K562 (cell line): Measurements from ENCODE around the gene MITF. TPM values are rescaled to one million over a fixed set of nuclear protein-coding genes. Genes with fewer than 3 reads are reported as not detected.

Source experiments
- ARID1B ChIP-seq: fragments of 450-650 bp; IDR thresholded peaks from 2 replicates; pipeline ENCODE4 v1.6.1; 2016; ENCODE audit warnings: antibody characterized with exemption, mild to moderate bottlenecking, inconsistent platforms
- BRCA1 ChIP-seq, 2 experiments: fragments of 450-650 bp in 1 of 2; sonication (generic) in 1 of 2; formaldehyde crosslinking in 1 of 2; IDR thresholded peaks; 2 replicates each; pipeline versions ENCODE4 v1.5.0 to v1.6.1; 2017 to 2020; ENCODE audit warnings: mild to moderate bottlenecking in 1 of 2, missing genetic modification reagents in 1 of 2
- CBX2 ChIP-seq: fragments of 200-600 bp; sonication (generic); IDR thresholded peaks from one replicate; pipeline ENCODE4 v1.6.1; 2012; ENCODE audit warnings: mild to moderate bottlenecking, low read length, inconsistent platforms; ENCODE audit not compliant: insufficient read depth, poor library complexity, severe bottlenecking
- CC2D1A ChIP-seq: fragments of 450-650 bp; IDR thresholded peaks from 2 replicates; pipeline ENCODE4 v1.6.1; 2017; ENCODE audit warnings: mild to moderate bottlenecking
- CHAMP1 ChIP-seq: fragments of 450-650 bp; IDR thresholded peaks from 2 replicates; pipeline ENCODE4 v1.6.1; 2016; ENCODE audit warnings: mild to moderate bottlenecking
- DNMT1 ChIP-seq: fragments of 450-650 bp; IDR thresholded peaks from 2 replicates; pipeline ENCODE4 v1.6.1; 2016; ENCODE audit warnings: antibody characterized with exemption, mild to moderate bottlenecking
- EHMT2 ChIP-seq: fragments of 450-650 bp; IDR thresholded peaks from 2 replicates; pipeline ENCODE4 v1.6.1; 2018; ENCODE audit warnings: antibody characterized with exemption
- FOXK1 ChIP-seq: sonication (generic); formaldehyde crosslinking; IDR thresholded peaks from 2 replicates; pipeline ENCODE4 v1.8.0; 2022; ENCODE audit warnings: missing genetic modification reagents, mild to moderate bottlenecking, borderline replicate concordance
- HDAC6 ChIP-seq: IDR thresholded peaks from 2 replicates; pipeline ENCODE4 v1.6.1; 2012; ENCODE audit warnings: low read depth, mild to moderate bottlenecking, control low read depth, inconsistent platforms, low read length, moderate library complexity
- HMG20B ChIP-seq: fragments of 250-450 bp; sonication (Bioruptor Pico); IDR thresholded peaks from 2 replicates; pipeline ENCODE4 v1.5.0; 2021; ENCODE audit warnings: mild to moderate bottlenecking
- NFE2 ChIP-seq: IDR thresholded peaks from 2 replicates; pipeline ENCODE4 v1.6.1; 2014; ENCODE audit warnings: antibody characterized with exemption, low read depth
- PHB2 ChIP-seq: fragments of 450-650 bp; IDR thresholded peaks from 2 replicates; pipeline ENCODE4 v1.6.1; 2017; ENCODE audit warnings: low read depth
- POU5F1 ChIP-seq: fragments of 150-350 bp; IDR thresholded peaks from 2 replicates; pipeline ENCODE4 v1.6.1; 2014; ENCODE audit warnings: borderline replicate concordance, low read length, low read depth, mild to moderate bottlenecking; ENCODE audit not compliant: partially characterized antibody
- SRSF3 ChIP-seq: fragments of 200-400 bp; formaldehyde crosslinking; IDR thresholded peaks from 2 replicates; pipeline ENCODE4 v1.6.1; 2016; ENCODE audit warnings: mild to moderate bottlenecking, low read length, moderate library complexity; ENCODE audit not compliant: insufficient read depth
- XRCC3 ChIP-seq: fragments of 450-650 bp; IDR thresholded peaks from 2 replicates; pipeline ENCODE4 v1.6.1; 2017; ENCODE audit warnings: mild to moderate bottlenecking, moderate library complexity
- ZBTB8A ChIP-seq: fragments of 450-650 bp; IDR thresholded peaks from 2 replicates; pipeline ENCODE4 v1.6.1; 2018; ENCODE audit warnings: mild to moderate bottlenecking, moderate library complexity; ENCODE audit not compliant: partially characterized antibody
- ZC3H11A ChIP-seq: IDR thresholded peaks from 2 replicates; pipeline ENCODE4 v1.6.1; 2012; ENCODE audit warnings: low read depth, low read length, improper control_type of control experiment
- ZNF316 ChIP-seq: fragments of 450-650 bp; IDR thresholded peaks from 2 replicates; pipeline ENCODE4 v1.6.1; 2016
- ZNF639 ChIP-seq, 2 experiments: fragments of 200-800 bp in 1 of 2; sonication (Bioruptor generic) in 1 of 2; sonication (generic) in 1 of 2; formaldehyde crosslinking in 1 of 2; IDR thresholded peaks in 1 of 2; conservative IDR thresholded peaks in 1 of 2; 2 replicates each; pipeline versions ENCODE4 v1.5.0 to v1.6.1; 2016 to 2020; ENCODE audit warnings: missing compliant biosample characterization in 1 of 2, missing genetic modification characterization in 1 of 2, missing genetic modification reagents in 1 of 2
- ZSCAN32 ChIP-seq: fragments of 450-650 bp; formaldehyde crosslinking; IDR thresholded peaks from 2 replicates; pipeline ENCODE4 v1.4.0; 2020; ENCODE audit warnings: mild to moderate bottlenecking, moderate library complexity
- polyA plus RNA-seq, 8 experiments: library from polyadenylated mRNA; depleted of rRNA in 4 of 8; stranded (reverse) in 5 of 8; unstranded in 3 of 8; fragments of >200 nt; fragmentation: Nextera tagmentation in 2 of 8; fragmentation: Illumina TruSeq in 1 of 8; extraction: Ambion mirVana in 2 of 8; extraction: Trizol in 1 of 8; gene quantifications; 2 replicates each; pipeline versions ENCODE4 v1.2.1 to v1.2.3, GENCODE V29; 2011 to 2014; ENCODE audit warnings: inconsistent platforms in 1 of 8, missing spikeins in 1 of 8
- total RNA-seq, 7 experiments: library from RNA; depleted of rRNA in 6 of 7; stranded (reverse); fragments of >200 nt in 6 of 7; fragmentation: Illumina TruSeq in 2 of 7; extraction: Trizol in 2 of 7; gene quantifications; 2 replicates each; pipeline versions ENCODE4 v1.2.1 to v1.2.3, GENCODE V29; 2011 to 2021; ENCODE audit warnings: low replicate concordance in 1 of 7
- TF ChIP-seq, protein P1 (sequence below): fragments of 250-450 bp; sonication (Bioruptor Pico); IDR thresholded peaks from 2 replicates; pipeline ENCODE4 v1.8.0; 2022; ENCODE audit warnings: inconsistent platforms
- TF ChIP-seq, protein P2 (sequence below): fragments of 450-650 bp; formaldehyde crosslinking; IDR thresholded peaks from 2 replicates; pipeline ENCODE4 v1.4.0; 2020; ENCODE audit warnings: mild to moderate bottlenecking

The MITF gene
- total and polyA plus RNA-seq, 9 of the 15 experiments (the other 6 are each of a cell fraction or from before 2014, with no cell fraction given) = 5.6 to 14.9 (median 11.1) TPM

GRCh38 chr3:69999140-70000027 lies 260.1 kb downstream of the MITF start, which contains the start of gene SAMMSON (continued):
- no peak for TF ChIP-seq ZNF639 (CRISPR knock-in tag; conservative IDR thresholded peaks at IDR 0.05 in 1 of 2, IDR thresholded peaks at IDR 0.05 in 1 of 2)
- no peak for TF ChIP-seq ZBTB8A
- no peak for TF ChIP-seq ZSCAN32 (CRISPR knock-in tag)
- TF ChIP-seq HDAC6 = no peak
- TF ChIP-seq HMG20B (CRISPR knock-in tag) = no peak
- TF ChIP-seq BRCA1 (IDR thresholded peaks at IDR 0.05) = no peak
- TF ChIP-seq BRCA1 (CRISPR knock-in tag; IDR thresholded peaks at IDR 0.05) = no peak
- TF ChIP-seq CC2D1A = 0 out of 2 replicates have a peak, but pooled peaks have one; percentile 21
- TF ChIP-seq ZC3H11A = no peak
- TF ChIP-seq, protein P1, sequence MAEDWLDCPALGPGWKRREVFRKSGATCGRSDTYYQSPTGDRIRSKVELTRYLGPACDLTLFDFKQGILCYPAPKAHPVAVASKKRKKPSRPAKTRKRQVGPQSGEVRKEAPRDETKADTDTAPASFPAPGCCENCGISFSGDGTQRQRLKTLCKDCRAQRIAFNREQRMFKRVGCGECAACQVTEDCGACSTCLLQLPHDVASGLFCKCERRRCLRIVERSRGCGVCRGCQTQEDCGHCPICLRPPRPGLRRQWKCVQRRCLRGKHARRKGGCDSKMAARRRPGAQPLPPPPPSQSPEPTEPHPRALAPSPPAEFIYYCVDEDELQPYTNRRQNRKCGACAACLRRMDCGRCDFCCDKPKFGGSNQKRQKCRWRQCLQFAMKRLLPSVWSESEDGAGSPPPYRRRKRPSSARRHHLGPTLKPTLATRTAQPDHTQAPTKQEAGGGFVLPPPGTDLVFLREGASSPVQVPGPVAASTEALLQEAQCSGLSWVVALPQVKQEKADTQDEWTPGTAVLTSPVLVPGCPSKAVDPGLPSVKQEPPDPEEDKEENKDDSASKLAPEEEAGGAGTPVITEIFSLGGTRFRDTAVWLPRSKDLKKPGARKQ = no peak
- peak; percentile 32; the same call in 1 of the 2 replicates for TF ChIP-seq EHMT2
- no peak for TF ChIP-seq POU5F1
- TF ChIP-seq DNMT1 = no peak
- TF ChIP-seq ZNF316 = no peak
- TF ChIP-seq FOXK1 (CRISPR knock-in tag) = no peak; the same call in 1 of the 2 replicates
- no peak for TF ChIP-seq PHB2
- TF ChIP-seq SRSF3 = no peak
- TF ChIP-seq CBX2 = no peak
- no peak for TF ChIP-seq NFE2
- TF ChIP-seq, protein P2, sequence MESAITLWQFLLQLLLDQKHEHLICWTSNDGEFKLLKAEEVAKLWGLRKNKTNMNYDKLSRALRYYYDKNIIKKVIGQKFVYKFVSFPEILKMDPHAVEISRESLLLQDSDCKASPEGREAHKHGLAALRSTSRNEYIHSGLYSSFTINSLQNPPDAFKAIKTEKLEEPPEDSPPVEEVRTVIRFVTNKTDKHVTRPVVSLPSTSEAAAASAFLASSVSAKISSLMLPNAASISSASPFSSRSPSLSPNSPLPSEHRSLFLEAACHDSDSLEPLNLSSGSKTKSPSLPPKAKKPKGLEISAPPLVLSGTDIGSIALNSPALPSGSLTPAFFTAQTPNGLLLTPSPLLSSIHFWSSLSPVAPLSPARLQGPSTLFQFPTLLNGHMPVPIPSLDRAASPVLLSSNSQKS (CRISPR knock-in tag) = no peak
- 0 out of 2 replicates have a peak, but pooled peaks have one; percentile 8 for TF ChIP-seq ARID1B
- TF ChIP-seq XRCC3 = no peak
- no peak for TF ChIP-seq CHAMP1
